Stimulated activated CD4-positive, alpha-beta T cell treated with anti-CD3 and anti-CD28 coated beads, Interleukin-4, amount 100 ng/mL, for 24 hours (primary cell): ENCODE data around the gene RAB3GAP2.
"Not testable (repeated sequence)": the region's sequence is repeated elsewhere in the genome, so short reads cannot be mapped to it uniquely, and the experiment has no call there.

Experiments
- DNase-seq: peaks from one replicate; pipeline ENCODE4 v3.0.0-alpha.2; 2020

The RAB3GAP2 gene

DNA sequence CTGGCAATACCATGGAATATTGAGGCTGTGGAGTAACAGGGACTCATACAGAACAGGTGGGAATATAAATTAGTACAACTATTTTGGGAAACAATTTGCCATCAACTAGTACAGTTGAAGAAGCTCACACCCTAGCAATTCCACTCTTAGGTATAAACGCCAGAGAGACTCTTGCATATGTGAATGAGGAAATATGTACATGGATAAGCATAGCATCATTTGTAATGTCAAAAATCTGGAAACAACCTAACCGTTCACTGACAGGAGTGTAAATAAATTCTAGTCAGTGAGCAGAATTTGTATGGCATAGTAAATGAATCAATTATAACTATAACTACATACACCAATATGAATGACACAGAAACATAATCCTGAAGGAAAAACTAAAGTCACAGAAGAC, 83.7 kb downstream of the RAB3GAP2 start:
- no peak for DNase-seq

GRCh38 chr1:220186752-220187151, 85.5 kb downstream of the RAB3GAP2 start:
- DNase-seq, result no peak

DNA sequence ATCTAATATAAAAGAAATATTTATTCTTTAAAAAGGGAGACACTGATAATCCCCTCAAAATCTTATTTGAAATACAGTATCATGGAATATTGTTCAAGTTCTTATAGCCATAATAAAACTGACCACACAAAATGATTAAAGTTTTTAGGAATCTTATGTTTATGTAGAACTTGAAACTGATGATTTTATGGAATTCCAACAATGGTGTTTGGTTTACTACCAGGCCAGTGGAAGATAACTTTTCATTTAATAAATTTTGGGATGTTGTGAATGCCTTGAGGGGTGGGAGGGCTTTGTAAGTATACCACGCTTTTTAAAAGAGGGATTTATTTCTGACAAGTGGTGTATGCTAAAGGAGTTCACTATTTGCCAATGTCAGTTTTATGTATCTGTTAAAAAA, 87.7 kb downstream of the RAB3GAP2 start:
- no peak for DNase-seq

- DNase-seq, result no peak
Measured at GRCh38 chr1:220182656-220183055, 89.6 kb downstream of the RAB3GAP2 start.

- DNase-seq, result no peak
Measured at GRCh38 chr1:220182111-220182510, 90.1 kb downstream of the RAB3GAP2 start.

GRCh38 chr1:220176540-220176939, 95.7 kb downstream of the RAB3GAP2 start:
- DNase-seq, result no peak

GRCh38 chr1:220170836-220171526, 101.3 kb downstream of the RAB3GAP2 start:
- DNase-seq, result no peak

DNA sequence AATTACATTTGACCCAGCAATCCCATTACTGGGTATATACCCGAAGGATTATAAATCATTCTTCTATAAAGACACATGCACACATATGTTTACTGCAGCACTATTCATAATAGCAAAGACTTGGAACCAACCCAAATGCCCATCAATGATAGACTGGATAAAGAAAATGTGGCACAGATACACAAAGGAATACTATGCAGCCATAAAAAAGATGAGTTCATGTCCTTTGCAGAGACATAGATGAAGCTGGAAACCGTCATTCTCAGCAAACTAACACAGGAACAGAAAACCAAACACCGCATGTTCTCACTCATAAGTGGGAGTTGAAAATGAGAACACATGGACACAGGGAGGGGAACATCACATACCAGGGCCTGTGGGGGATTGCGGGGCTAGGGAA, 102.4 kb downstream of the RAB3GAP2 start:
- DNase-seq, result not testable (repeated sequence)

DNA sequence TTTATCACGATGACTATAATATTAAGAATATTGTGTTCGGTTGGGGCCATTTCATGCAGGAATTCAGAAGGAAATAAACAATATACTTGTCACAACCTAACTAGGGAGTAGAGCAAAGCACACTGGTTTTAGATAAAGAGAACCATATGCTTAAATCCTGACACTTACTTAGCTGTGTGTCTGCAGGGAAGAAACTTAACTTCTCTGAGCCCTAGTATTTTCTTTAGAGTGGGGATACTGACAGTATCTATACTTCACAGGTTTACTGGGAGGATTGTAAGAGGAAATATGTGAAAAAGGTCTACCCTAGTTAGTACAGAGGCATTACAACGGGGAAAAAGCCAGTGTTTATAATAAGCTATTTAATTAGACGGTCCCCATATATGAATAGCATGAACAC, 105.4 kb downstream of the RAB3GAP2 start:
- DNase-seq, result no peak

DNA sequence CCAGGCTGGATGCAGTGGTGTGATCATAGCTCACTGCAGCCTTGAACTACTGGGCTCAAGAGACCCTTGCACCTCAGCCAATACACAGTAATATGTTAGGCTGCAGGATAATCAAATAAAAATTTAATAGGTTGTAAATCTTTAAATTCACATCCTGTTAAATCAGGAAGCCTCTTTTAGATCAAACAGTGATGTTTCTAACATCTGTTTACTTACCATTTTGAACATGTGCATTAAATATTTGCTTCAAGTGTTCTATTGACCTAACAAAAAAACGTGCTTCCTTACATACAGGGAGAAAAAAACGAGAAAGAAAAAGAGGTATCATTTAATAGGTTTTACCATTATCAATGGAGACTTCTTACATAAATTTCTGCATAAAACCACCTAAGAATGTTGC, 107.7 kb downstream of the RAB3GAP2 start:
- no peak for DNase-seq

DNA sequence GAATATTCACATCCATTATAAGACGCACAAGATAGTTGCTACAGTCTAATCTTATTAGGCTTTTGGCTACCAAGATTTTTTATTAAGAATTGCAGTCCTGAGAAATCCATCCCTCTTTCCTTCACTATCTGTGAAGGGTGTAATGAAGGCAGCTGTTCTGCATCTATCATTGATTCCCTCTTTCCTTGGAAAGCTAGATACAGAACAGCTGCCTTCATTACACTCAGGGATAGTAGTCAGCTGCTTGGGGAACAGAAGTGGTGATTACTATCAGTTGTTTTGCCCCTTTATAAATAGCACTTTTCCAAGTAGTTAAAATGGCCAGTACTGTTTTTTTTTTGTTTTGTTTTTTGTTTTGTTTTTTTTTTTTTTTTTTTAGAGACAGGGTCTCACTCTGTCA, 108.1 kb downstream of the RAB3GAP2 start:
- no peak for DNase-seq

GRCh38 chr1:220160027-220160426, 112.2 kb downstream of the RAB3GAP2 start:
- DNase-seq, result no peak

- no peak for DNase-seq
Measured at GRCh38 chr1:220159041-220159440, 113.2 kb downstream of the RAB3GAP2 start.

- not testable (repeated sequence) for DNase-seq
Measured at GRCh38 chr1:220158530-220158929, 113.7 kb downstream of the RAB3GAP2 start.

DNA sequence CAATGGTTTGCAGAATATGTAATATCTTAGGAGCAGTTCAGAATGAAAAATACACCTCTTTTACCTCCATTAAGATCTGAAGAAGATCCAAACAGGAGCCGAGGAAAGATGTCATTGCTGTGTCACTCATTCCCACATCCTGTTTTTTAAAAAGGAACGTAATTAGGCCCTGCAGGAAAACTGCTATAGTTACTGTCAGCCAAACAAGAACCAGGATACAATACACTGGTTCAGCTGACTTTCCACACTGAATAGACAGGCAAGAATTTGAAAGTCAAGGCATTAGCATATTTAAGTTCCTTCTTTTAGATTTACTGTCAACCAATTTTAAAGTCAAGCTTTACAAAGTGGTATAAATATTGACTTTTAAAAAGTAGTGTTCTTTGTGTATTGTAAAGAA, 114.5 kb downstream of the RAB3GAP2 start:
- no peak for DNase-seq

GRCh38 chr1:220156620-220157146, 115.6 kb downstream of the RAB3GAP2 start:
- no peak for DNase-seq

- DNase-seq, result no peak
Measured at GRCh38 chr1:220153147-220153546, 119.1 kb downstream of the RAB3GAP2 start.

- no peak for DNase-seq
Measured at GRCh38 chr1:220151454-220151853, 120.8 kb downstream of the RAB3GAP2 start.

DNA sequence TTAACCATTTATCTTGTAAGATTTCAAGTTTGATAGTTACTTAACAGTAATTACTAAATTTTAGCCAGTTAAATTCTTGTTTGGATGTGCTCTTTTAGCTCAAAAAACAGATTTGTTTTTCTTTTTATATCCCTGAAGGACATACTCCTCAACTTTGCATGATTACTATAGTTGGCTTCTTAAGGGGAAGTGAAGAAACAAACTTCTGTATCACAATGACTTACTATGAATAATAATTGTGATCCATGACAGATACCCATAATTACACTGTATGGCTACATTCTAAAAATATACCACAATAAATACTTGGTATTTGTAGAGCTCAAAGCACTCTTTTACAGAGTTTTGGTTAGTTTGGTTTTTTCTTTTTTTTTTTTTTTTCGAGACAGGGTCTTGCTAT, 122.5 kb downstream of the RAB3GAP2 start:
- no peak for DNase-seq

DNA sequence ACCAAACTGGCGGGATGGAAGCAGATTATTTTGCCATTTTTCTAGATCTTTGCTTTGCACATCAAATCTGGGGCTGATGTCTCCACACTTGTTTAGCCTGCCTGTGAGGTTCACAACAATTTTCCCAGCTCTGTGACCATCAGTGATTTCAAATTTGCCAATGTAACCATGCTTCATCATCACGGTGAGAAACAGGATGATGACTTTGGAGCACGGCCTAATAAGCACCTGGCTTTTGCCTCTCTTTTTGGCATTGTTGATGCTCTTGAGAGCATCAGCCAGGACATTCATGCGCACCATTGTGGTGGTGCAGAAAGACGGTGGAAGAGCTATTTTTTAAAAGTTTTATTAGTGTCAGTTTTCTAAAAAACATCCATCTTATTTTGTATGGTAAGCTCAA, 128.2 kb downstream of the RAB3GAP2 start:
- DNase-seq, result no peak

GRCh38 chr1:220139966-220140365, 132.3 kb downstream of the RAB3GAP2 start:
- DNase-seq, result no peak

DNA sequence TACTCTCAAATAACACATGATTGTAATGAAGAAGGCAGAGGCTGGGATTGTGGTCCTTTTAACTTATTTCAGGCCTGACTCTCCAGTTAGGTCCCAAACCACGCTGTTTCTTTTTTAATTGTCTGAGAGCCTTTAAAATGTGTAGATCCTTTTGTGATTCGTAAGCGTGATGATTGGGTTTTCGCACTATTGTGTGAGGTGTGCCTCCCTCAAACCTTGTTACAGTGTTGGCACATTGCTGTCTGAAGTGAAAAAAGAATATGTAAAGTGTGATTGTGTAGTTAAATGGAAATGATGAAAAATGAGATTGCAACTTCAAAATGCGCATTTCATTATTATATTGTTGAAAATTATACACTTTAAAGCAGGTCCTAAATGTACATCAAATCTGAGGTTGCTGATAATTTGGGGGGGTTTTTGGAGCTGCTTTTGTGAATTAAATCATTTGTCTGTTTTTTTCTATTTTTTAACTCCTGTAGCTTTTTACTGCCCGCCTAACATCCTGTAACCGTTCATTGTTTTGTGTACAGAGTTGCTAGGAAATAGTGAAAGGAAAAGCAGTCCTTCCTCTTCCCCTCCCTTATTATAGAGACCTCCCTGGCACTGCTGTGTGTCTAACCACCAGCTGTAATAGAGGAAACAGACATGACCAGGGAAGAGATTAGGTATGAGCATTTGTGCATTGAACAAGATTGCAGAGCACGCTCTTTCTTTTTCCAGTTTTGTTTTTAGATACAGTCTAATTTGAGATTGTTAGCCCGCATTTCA, 135.1 kb downstream of the RAB3GAP2 start:
- DNase-seq, result no peak

DNA sequence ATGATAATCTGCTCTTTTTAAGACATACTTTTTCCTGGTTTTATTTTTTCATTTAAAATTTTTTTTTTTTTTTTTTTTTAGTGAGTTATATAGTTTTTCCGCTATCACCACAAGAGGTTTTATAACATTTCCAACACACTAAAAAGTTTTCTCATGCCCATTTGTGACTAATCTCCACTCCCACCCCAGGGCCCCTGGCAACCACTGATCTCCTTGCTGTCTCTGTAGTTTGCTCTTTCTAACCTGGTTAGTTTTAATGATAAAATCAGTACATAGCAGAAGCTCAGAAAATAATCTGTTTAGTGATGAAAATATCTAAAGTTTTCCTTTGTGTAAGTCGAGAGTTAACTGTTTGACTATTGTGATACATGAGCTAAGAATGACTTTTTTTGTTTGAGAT, 136.5 kb downstream of the RAB3GAP2 start:
- DNase-seq, result no peak

DNA sequence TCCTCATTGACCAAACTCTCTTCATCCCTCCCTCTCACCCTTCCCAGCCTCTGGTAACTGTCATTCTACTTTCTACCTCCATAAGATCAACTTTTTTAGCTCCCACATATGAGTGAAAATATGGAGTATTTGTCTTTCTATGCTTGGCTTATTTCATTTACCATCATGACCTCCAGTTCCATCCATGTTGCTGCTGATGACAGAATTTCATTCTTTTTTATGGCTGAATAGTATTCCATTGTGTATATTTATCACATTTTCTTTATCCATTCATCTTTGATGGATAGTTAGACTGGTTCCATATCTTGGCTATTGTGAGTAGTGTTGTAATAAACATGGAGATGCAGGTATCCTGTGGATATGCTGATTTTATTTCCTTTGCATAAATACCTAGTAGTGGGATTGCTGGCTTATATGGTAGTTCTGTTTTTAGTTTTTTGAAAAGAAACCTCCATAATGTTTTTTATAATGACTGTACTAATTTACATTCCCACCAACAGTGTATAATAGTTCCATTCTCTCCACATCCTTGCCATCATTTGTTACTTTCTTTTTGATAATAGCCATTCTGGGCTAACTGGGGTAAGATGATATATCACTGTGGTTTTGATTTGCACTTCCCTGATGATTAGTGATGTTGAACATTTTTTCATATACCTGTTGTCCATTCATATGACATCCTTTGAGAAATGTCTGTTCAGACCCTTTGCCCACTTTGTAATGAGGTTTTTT, 142.6 kb downstream of the RAB3GAP2 start:
- DNase-seq, result no peak
